Left renal pelvis (tissue), 4 donors: ENCODE results near the gene ALDH1A3. TPM values are rescaled to one million over a fixed set of nuclear protein-coding genes. Genes with fewer than 3 reads are reported as not detected.
"Not testable (repeated sequence)": the region's sequence is repeated elsewhere in the genome, so short reads cannot be mapped to it uniquely, and the experiment has no call there.

Experiments
- DNase-seq, 4 donors: peaks; one replicate each; pipeline ENCODE4 v3.0.0-alpha.2; 2013; ENCODE audit warnings: low read depth in 4 of 4, low spot score in 3 of 4
- polyA plus RNA-seq, 4 donors: library from polyadenylated mRNA; unstranded; fragments of 120-200 nt; gene quantifications; one replicate each; pipeline ENCODE4 v1.2.1, GENCODE V29; 2013; ENCODE audit not compliant: insufficient read length in 4 of 4

The ALDH1A3 gene
- 10 to 100 TPM in 1 of 4 donors, 1 to 10 TPM in 3; 5.6 to 43.3 (median 6.6) TPM for polyA plus RNA-seq

- no peak for DNase-seq
These were observed at the start of gene ALDH1A3 for GRCh38 chr15:100879464-100880138. TSS of gene ALDH1A3 (plus strand) at chr15:100879831. CDS start at chr15:100879908, 77 bp downstream.

- no peak for DNase-seq
These were observed 48.2 kb upstream of the ALDH1A3 start for GRCh38 chr15:100831467-100831866.

GRCh38 chr15:100832149-100832942, 47.3 kb upstream of the ALDH1A3 start:
- DNase-seq, result no peak

GRCh38 chr15:100833417-100834389, 45.9 kb upstream of the ALDH1A3 start:
- DNase-seq, result no peak

GRCh38 chr15:100834731-100835130, 44.9 kb upstream of the ALDH1A3 start:
- no peak for DNase-seq

GRCh38 chr15:100835636-100836035, 44.0 kb upstream of the ALDH1A3 start:
- DNase-seq, result no peak

- DNase-seq, result no peak
These were observed 43.1 kb upstream of the ALDH1A3 start for GRCh38 chr15:100836501-100836900.

- no peak for DNase-seq
These were observed 38.2 kb upstream of the ALDH1A3 start for GRCh38 chr15:100841426-100841825.

GRCh38 chr15:100842756-100843730, 36.6 kb upstream of the ALDH1A3 start:
- no peak for DNase-seq

GRCh38 chr15:100844167-100844566, 35.5 kb upstream of the ALDH1A3 start:
- DNase-seq, result no peak

- no peak for DNase-seq
These were observed 34.9 kb upstream of the ALDH1A3 start for GRCh38 chr15:100844778-100845177.

GRCh38 chr15:100847194-100847593, 32.4 kb upstream of the ALDH1A3 start:
- no peak for DNase-seq

GRCh38 chr15:100849021-100849854, 30.4 kb upstream of the ALDH1A3 start:
- DNase-seq, result peak in 1 of 4 donors; percentile 34

GRCh38 chr15:100849855-100850218, 29.8 kb upstream of the ALDH1A3 start:
- DNase-seq, result no peak

GRCh38 chr15:100851428-100852015, 28.1 kb upstream of the ALDH1A3 start:
- not testable (repeated sequence) for DNase-seq

GRCh38 chr15:100852630-100853029, 27.0 kb upstream of the ALDH1A3 start:
- no peak for DNase-seq

GRCh38 chr15:100853676-100854440, 25.8 kb upstream of the ALDH1A3 start:
- no peak for DNase-seq

- DNase-seq, result no peak
These were observed 22.8 kb upstream of the ALDH1A3 start for GRCh38 chr15:100856867-100857266.
